ENCODE data around the gene CSTF1.

The CSTF1 gene

GRCh38 chr20:56428881-56429280 is 36.4 kb downstream of the CSTF1 start:
- no peak for DNase-seq (ENCODE audit: low read depth in 2 of 2)

DNA sequence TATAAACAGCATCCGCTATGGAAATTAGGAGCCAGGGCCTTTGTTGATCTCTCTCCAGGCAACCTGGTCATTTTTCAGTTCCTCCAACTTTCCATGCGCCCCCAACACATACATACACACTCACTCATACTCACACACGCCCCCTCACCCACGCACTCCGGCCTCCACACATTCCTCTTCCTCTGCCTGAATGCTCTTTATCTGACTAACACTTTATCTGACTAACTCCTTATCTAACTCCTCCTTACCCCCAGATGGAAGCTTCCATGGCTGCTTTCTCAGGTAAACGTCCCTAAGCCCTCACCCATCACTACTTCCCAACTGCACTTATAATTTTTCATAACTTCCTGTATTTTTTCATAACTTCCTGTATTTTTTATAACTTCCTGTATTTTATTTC is 37.1 kb downstream of the CSTF1 start:
- DNase-seq (ENCODE audit: low read depth in 2 of 2), result no peak

- DNase-seq (ENCODE audit: low read depth in 2 of 2), result no peak
Measured at GRCh38 chr20:56429941-56430340, 37.5 kb downstream of the CSTF1 start.

DNA sequence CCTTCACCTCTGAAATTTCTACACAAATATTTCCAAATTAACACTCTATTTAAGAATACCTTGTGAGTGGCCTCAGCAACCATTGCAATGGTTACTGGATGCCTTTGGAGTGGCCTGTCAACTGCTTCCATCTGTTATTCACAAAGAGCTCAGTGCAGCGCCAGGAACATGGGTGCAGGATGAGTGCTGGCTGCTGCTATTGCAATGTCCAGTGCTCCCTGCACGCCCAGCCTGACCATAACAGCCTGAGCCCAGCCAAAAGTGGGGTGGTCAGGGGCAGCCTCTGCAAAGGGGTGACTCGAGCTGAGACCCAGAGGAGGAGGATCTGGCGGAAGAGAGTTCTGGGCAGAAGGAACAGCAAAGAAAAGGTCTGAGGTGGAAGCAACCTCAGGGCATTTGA is 38.0 kb downstream of the CSTF1 start:
- DNase-seq (ENCODE audit: low read depth in 2 of 2), result no peak

GRCh38 chr20:56430957-56431356 is 38.5 kb downstream of the CSTF1 start:
- DNase-seq (ENCODE audit: low read depth in 2 of 2), result no peak

DNA sequence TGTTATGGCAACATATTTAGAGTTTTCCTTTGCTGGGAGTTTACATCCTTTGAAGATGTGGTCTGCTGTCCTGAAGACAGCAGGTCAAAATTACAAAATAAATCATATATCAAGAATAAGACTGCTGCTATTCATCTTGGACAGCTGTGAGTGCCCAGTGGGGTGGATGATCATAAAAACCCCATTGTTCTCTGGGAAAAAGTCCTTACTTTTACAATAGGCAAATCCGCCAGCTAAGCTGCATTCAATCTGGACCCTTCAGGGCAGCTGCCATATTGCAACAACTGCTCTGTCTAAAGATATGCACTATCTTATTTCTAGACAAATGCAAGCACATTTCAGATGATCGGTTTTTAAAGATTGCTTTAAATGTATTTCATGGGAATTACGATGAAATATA is 39.0 kb downstream of the CSTF1 start:
- no peak for DNase-seq (ENCODE audit: low read depth in 2 of 2)

- DNase-seq (ENCODE audit: low read depth in 2 of 2), result no peak
Measured at GRCh38 chr20:56433221-56433879, 40.9 kb downstream of the CSTF1 start.

GRCh38 chr20:56433880-56434255 is 41.4 kb downstream of the CSTF1 start:
- peak in 1 of 2 experiments; percentile 31 for DNase-seq (ENCODE audit: low read depth in 2 of 2)

GRCh38 chr20:56437196-56437960 is 44.9 kb downstream of the CSTF1 start:
- no peak for DNase-seq (ENCODE audit: low read depth in 2 of 2)

GRCh38 chr20:56438284-56438683 is 45.8 kb downstream of the CSTF1 start:
- DNase-seq (ENCODE audit: low read depth in 2 of 2), result no peak

DNA sequence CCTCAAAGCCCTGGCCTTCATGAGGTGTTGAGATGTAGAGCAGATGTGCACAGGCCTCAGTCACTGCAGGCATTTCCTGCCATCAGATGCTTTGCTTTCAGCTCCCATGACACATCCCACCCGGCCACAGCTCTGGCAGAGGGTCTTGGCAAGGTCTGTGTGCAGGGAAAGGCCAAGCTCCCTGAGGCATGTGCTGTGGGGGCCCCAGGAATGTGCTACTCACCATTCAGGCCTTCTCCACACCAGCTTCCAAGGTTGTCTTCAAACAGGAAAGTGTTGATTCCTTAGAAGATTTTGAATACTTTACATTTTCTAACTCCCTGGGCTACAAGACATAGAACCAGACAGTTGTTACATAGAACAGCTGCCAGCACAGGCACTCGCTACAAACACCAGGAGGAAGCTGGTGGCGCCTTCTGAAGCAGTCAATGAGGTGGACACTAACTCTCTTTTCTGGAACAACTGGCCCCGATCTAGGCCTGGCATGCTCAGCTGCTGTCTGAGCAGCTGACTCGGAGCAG is 47.4 kb downstream of the CSTF1 start:
- DNase-seq (ENCODE audit: low read depth in 2 of 2), result peak; percentile 99

DNA sequence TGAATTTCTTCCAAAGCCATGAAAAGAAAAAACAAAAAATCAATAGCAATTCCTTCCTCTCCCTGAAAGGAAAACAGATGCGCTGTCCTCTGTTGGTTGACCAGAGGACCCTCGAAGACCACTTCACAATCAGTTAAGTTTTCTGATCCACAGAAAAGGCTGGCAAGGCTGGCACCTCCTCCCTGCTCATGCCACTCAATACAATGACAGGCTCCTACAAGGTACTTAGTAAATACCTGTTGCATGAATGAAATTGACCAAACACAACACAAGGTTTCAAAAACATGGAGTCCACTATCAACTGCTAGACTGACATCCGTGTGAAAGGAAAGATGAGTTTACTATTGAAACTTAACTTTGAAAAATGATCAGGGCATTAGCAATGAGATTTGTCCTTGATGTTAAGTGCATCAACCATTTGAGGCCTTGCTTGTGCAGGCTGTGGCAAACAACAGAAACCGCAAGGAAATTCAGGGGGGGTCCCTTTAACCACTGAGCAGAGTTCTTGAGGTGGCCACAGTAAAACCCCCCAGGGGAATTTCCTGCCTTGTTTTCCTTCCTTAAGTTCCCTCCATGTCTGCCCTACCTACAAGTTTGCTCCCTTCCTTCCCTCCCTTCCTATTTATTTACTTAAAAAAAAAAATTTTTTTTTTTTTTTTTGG is 48.0 kb downstream of the CSTF1 start:
- DNase-seq (ENCODE audit: low read depth in 2 of 2), result no peak

- no peak for DNase-seq (ENCODE audit: low read depth in 2 of 2)
Measured at GRCh38 chr20:56442389-56443365, 50.2 kb downstream of the CSTF1 start.

DNA sequence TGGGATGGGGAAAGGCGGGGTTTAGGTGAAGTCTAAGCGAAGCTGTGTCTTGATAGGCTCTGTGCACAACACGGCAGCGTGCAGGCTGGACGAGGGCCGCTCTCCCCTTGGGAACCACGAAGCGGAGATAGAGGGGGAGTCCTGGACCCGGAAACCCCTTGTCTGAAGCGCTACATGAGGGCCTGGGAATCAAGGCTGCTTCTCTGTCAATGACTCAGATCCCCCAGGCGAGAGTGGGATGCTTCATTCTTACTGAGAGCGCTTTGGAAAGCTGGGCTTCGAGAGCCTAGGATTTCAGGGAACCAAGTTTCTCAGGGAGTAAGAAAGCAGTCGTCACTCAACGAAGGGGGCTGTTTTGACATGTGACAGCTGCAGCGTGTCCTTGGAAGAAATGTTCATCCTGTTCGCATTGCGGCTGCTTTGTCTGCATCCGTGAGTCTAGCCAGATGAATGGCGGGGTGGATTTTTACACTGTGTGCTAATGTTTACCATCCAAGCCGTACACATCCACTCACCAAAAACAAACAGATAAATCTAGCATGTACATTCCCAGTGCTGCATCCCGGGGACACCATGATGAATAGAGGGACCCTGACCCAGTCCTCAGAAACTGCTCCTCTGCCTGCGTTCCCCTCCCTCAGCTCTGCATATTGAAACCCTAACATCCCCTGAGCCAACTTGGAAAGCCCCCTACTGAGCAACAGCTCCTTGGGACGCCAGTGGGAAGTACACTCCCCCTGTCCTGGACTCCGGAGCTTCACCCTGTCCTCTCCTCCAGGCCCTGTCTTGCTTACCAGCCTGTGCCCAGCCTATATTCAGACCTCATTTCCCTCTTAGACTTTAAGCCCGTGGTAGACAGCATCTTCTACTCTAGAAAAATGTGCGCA is 51.5 kb downstream of the CSTF1 start:
- DNase-seq (ENCODE audit: low read depth in 2 of 2), result no peak

DNA sequence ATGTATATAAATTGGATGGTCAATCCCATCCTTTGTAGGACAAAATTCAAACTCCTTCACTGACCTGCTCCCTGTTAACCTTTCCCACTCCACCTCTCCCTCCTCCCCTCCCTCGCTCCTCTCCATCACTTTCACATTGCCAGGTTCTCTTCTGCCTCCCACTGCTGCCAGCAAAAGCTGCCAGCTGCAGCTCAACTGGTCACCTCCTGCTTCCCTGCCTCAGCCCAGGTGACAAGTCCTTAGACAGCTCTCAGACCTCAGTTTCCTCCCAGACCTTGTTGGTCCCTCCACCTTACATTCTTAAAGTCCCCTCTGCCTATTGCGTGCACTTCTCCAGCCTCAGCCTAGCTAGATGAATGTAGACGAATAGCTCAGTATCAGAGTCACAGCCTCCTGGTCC is 52.7 kb downstream of the CSTF1 start:
- no peak for DNase-seq (ENCODE audit: low read depth in 2 of 2)

GRCh38 chr20:56445540-56445939 is 53.1 kb downstream of the CSTF1 start:
- DNase-seq (ENCODE audit: low read depth in 2 of 2), result no peak

GRCh38 chr20:56447227-56447626 is 54.8 kb downstream of the CSTF1 start:
- DNase-seq (ENCODE audit: low read depth in 2 of 2), result no peak

DNA sequence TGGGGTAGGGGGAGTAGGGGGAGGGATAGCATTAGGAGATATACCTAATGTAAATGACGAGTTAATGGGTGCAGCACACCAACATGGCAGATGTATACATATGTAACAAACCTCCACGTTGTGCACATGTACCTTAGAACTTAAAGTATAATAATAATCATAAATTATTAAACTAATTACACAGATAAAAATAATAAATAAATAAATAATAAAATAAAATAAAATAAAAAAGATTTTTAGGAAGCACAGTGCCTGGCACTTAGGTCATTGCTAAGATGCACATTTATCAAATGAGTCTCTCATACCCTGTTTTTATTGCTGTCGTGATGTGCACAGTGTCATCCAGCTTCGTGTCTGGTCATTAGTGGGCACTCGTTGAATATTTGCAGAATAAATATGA is 57.0 kb downstream of the CSTF1 start:
- no peak for DNase-seq (ENCODE audit: low read depth in 2 of 2)

DNA sequence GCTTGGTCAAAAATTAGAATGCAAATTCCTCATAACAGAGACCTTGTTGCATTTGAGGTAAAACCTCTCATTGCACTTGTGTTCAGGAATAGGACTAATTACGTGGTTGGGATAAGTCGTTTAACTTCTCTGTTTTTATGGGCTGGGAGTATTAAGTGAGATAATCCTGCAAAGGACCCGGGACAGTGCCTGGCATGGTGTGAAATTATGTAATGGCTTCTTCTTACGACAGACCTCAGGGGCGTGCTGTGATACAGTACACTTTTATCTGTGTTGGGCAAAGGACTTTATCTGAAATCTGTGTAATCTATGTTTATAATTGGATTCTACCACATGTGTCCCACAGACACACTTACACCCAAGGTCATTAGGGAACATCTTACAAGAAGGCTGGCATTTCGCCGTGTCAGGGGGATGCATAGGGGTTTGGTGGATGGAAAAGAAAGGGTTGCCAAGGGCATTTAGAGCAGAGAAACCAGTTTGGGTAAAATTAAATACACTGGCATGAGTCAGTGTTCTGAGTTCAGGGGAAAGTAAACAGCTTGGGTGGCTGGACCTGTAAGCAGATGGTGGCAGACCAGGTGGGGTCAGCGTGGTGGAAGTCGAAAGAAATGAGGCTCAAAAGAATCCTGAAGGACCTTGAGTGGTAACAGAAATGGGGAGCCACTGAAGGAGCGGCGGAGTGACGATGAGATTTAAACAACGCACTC is 58.8 kb downstream of the CSTF1 start:
- no peak for DNase-seq (ENCODE audit: low read depth in 2 of 2)

- no peak for DNase-seq (ENCODE audit: low read depth in 2 of 2)
Measured at GRCh38 chr20:56453352-56453751, 60.9 kb downstream of the CSTF1 start.
